CD4-positive, alpha-beta T cell (primary cell): Measurements from ENCODE around the gene GPX4. TPM values are rescaled to one million over a fixed set of nuclear protein-coding genes. Genes with fewer than 3 reads are reported as not detected.
A peak's percentile ranks its signal among the peaks of the same experiment; 100 is the strongest.

Experiments
- ATAC-seq: fragments of 200-7000 bp; cut with Tn5 transposase; one replicate; pipeline ENCODE4 v1.10.0; 2022; ENCODE audit warnings: mild to moderate bottlenecking; ENCODE audit not compliant: poor library complexity
- CTCF ChIA-PET: fragments of 350-600 bp; sonication (Branson Sonifier 250); formaldehyde crosslinking; loops from one replicate; lab custom pipeline; 2021; ENCODE audit warnings: antibody characterized with exemption, inconsistent platforms; lab: Charles Lee
- POLR2A ChIA-PET: fragments of 350-600 bp; sonication (Branson Sonifier 250); formaldehyde crosslinking; loops from one replicate; lab custom pipeline; 2021; ENCODE audit warnings: antibody characterized with exemption, inconsistent platforms; lab: Charles Lee
- DNase-seq, 14 experiments: peaks; one replicate each; pipeline ENCODE4 v3.0.0-alpha.2; 2013 to 2020; ENCODE audit warnings: mixed read lengths in 2 of 14
- H3K27ac ChIP-seq, 2 donors: one replicate each; pipeline versions ENCODE4 v1.5.1 to v1.7.0; 2013; ENCODE audit warnings: low read length in 2 of 2, low read depth in 1 of 2, mild to moderate bottlenecking in 1 of 2
- H3K27me3 ChIP-seq, 2 experiments: 1 replicate in 1 of 2; 2 replicates in 1 of 2; pipeline versions ENCODE4 v1.6.1 to v1.7.0; 2013; ENCODE audit warnings: low read length in 2 of 2, control low read depth in 1 of 2, mild to moderate bottlenecking in 1 of 2, moderate library complexity in 1 of 2; ENCODE audit not compliant: insufficient read depth in 2 of 2, control insufficient read depth in 1 of 2
- H3K36me3 ChIP-seq: one replicate; pipeline ENCODE4 v1.6.1; 2013; ENCODE audit warnings: low read length, control low read depth; ENCODE audit not compliant: insufficient read depth
- H3K4me1 ChIP-seq: one replicate; pipeline ENCODE4 v1.6.1; 2013; ENCODE audit warnings: low read length, control low read depth; ENCODE audit not compliant: insufficient read depth
- H3K4me3 ChIP-seq: one replicate; pipeline ENCODE4 v1.5.1; 2013; ENCODE audit warnings: mild to moderate bottlenecking, low read length, moderate library complexity
- H3K9me3 ChIP-seq, 2 experiments: 1 replicate in 1 of 2; 2 replicates in 1 of 2; pipeline versions ENCODE4 v1.6.1 to v1.7.0; 2013; ENCODE audit warnings: low read length in 2 of 2, mild to moderate bottlenecking in 2 of 2, control low read depth in 1 of 2, moderate library complexity in 1 of 2; ENCODE audit not compliant: control insufficient read depth in 1 of 2, insufficient read depth in 1 of 2
- H3K27ac Mint-ChIP-seq: one replicate; pipeline ENCODE4 v1.8.0; 2020; ENCODE audit warnings: mixed read lengths
- H3K27me3 Mint-ChIP-seq: one replicate; pipeline ENCODE4 v1.8.0; 2021; ENCODE audit warnings: mixed read lengths
- H3K36me3 Mint-ChIP-seq: one replicate; pipeline ENCODE4 v1.8.0; 2021; ENCODE audit warnings: low read depth, mixed read lengths
- H3K4me1 Mint-ChIP-seq: one replicate; pipeline ENCODE4 v1.8.0; 2021; ENCODE audit warnings: low read depth, mixed read lengths
- H3K4me3 Mint-ChIP-seq: one replicate; pipeline ENCODE4 v1.8.0; 2020; ENCODE audit warnings: mild to moderate bottlenecking, mixed read lengths
- H3K9me3 Mint-ChIP-seq: one replicate; pipeline ENCODE4 v1.8.0; 2020; ENCODE audit warnings: mixed read lengths
- CTCF ChIP-seq: fragments of 200-600 bp; IDR thresholded peaks from one replicate; pipeline ENCODE4 v1.8.0; 2022; ENCODE audit warnings: antibody characterized with exemption, mild to moderate bottlenecking
- intact Hi-C, 2 experiments: fragments of 100-400 bp; cut with DNase I in 1 of 2; cut with micrococcal nuclease in 1 of 2; formaldehyde crosslinking; loops; one replicate each; pipeline versions ENCODE4 v1.15.1 to v1.9.0; 2023 to 2025; cut with DNase I, micrococcal nuclease
- total RNA-seq, 174 experiments: library from RNA in 2 of 174; stranded (reverse) in 2 of 174; gene quantifications; one replicate each; pipeline ENCODE4 v1.2.3 and lab custom pipeline; 2021 to 2026

GPX4 gene
- total RNA-seq, 2 experiments from 2014 or later: 174 to 175 TPM

GRCh38 chr19:1073956-1074517 is 29.8 kb upstream of the GPX4 start:
- peak overlapping the region; percentile 98 for H3K27ac Mint-ChIP-seq
- Histone ChIP-seq H3K4me3 (peak overlapping the region; percentile 23), H3K9me3 (no peaks in the 10 kb centered on the region), H3K36me3 (peaks cover 73% of the 10 kb centered on the region), H3K27me3 (no peaks in the 10 kb centered on the region), H3K4me1 (peaks cover 89% of the 10 kb centered on the region), H3K27ac (peak overlapping the region in 1 of 2 donors; percentile 74)
- DNase-seq: peak in 3 of 14 experiments; percentile 14 to 54 (median 46)
- no peak for TF ChIP-seq CTCF
- CTCF ChIA-PET: interaction anchor here (0.9 to 2.4 kb wide), 4 partner anchors 9 to 170 kb away, joined by 3 to 18 read pairs (median 6); partner anchors contain the start of genes RNU6-2 and TMEM259
- POLR2A ChIA-PET: interaction anchor here (0.9 to 21.0 kb wide), 18 partner anchors 1 to 201 kb away, joined by 3 to 1253 read pairs (median 8); partner anchors contain the start of genes ABCA7, ARHGAP45, CIRBP and CNN2
- H3K9me3 Mint-ChIP-seq: no peaks in the 10 kb centered on the region
- H3K4me1 Mint-ChIP-seq: peaks cover 57% of the 10 kb centered on the region
- H3K4me3 Mint-ChIP-seq: peak overlapping the region; percentile 67
- intact Hi-C loops: no loop called here
- peaks cover 4% of the 10 kb centered on the region for H3K27me3 Mint-ChIP-seq
- H3K36me3 Mint-ChIP-seq: peaks cover 77% of the 10 kb centered on the region
- no peak for ATAC-seq

GRCh38 chr19:1074544-1075283 is 29.1 kb upstream of the GPX4 start:
- TF ChIP-seq CTCF: no peak
- H3K4me3 Mint-ChIP-seq: peak overlapping the region; percentile 87
- ChIA-PET CTCF (interaction anchor here (0.5 to 2.4 kb wide), 6 partner anchors 10 to 304 kb away, joined by 3 to 18 read pairs (median 4); partner anchors contain the start of genes ABCA7, RNU6-2 and TMEM259), POLR2A (interaction anchor here (0.7 to 21.0 kb wide), 20 partner anchors 2 to 201 kb away, joined by 3 to 1253 read pairs (median 8); partner anchors contain the start of genes ABCA7, ARHGAP45, CIRBP and CNN2)
- no peaks in the 10 kb centered on the region for H3K9me3 ChIP-seq
- peaks cover 75% of the 10 kb centered on the region for H3K36me3 Mint-ChIP-seq
- H3K9me3 Mint-ChIP-seq: no peaks in the 10 kb centered on the region
- H3K4me1 ChIP-seq: peaks cover 89% of the 10 kb centered on the region
- peaks cover 4% of the 10 kb centered on the region for H3K27me3 Mint-ChIP-seq
- ATAC-seq (peak; percentile 25), DNase-seq (peak; percentile 95 to 100 (median 97))
- peaks cover 53% of the 10 kb centered on the region for H3K4me1 Mint-ChIP-seq
- peaks cover 73% of the 10 kb centered on the region for H3K36me3 ChIP-seq
- H3K27ac ChIP-seq: peak overlapping the region; percentile 52 to 96
- H3K27me3 ChIP-seq: no peaks in the 10 kb centered on the region
- peak overlapping the region; percentile 48 for H3K4me3 ChIP-seq
- H3K27ac Mint-ChIP-seq: peak overlapping the region; percentile 98
- intact Hi-C loops: loop anchor here in 1 of 2 experiments (5.0 kb wide), 1 partner anchor 178 kb away; no protein-coding TSS in a partner anchor

- Mint-ChIP-seq H3K36me3 (peaks cover 83% of the 10 kb centered on the region), H3K4me3 (peak overlapping the region; percentile 87)
These were observed 27.8 kb upstream of the GPX4 start for GRCh38 chr19:1076046-1076386.

More at GRCh38 chr19:1076046-1076386, 27.8 kb upstream of the GPX4 start:
- no peak for TF ChIP-seq CTCF
- peak overlapping the region; percentile 83 to 96 for H3K27ac ChIP-seq
- ATAC-seq (no peak), DNase-seq (no peak)
- Mint-ChIP-seq H3K9me3 (no peaks in the 10 kb centered on the region), H3K4me1 (peaks cover 60% of the 10 kb centered on the region), H3K27ac (peak overlapping the region; percentile 98), H3K27me3 (peaks cover 4% of the 10 kb centered on the region)
- ChIA-PET POLR2A (interaction anchor here (1.0 to 21.0 kb wide), 15 partner anchors 3 to 199 kb away, joined by 3 to 1253 read pairs (median 15); partner anchors contain the start of genes ABCA7, ARHGAP45, CIRBP and CNN2), CTCF (interaction anchor here (1.0 to 2.4 kb wide), 7 partner anchors 9 to 168 kb away, joined by 3 to 18 read pairs (median 6); partner anchors contain the start of genes ABCA7, ARHGAP45 and RNU6-2)
- no peaks in the 10 kb centered on the region for H3K9me3 ChIP-seq
- no peak overlapping the region for H3K4me3 ChIP-seq
- peaks cover 75% of the 10 kb centered on the region for H3K36me3 ChIP-seq
- intact Hi-C loops: loop anchor here (2.0 to 5.0 kb wide), 2 partner anchors 45 to 176 kb away; no protein-coding TSS in a partner anchor
- H3K4me1 ChIP-seq: peaks cover 89% of the 10 kb centered on the region
- H3K27me3 ChIP-seq: no peaks in the 10 kb centered on the region
